GM08714 (cell line): ENCODE results near the gene LAMA5.

ENCODE experiments used
- H3K4me3 ChIP-seq: fragments of 200-500 bp; sonication (Bioruptor generic); 2 replicates; pipeline ENCODE4 v1.5.1; 2014; ENCODE audit warnings: mild to moderate bottlenecking, low read length, inconsistent platforms
- ZNF274 ChIP-seq: IDR thresholded peaks from 2 replicates; pipeline ENCODE4 v1.6.1; 2012; ENCODE audit warnings: mild to moderate bottlenecking, low read depth, low read length

The LAMA5 gene

DNA sequence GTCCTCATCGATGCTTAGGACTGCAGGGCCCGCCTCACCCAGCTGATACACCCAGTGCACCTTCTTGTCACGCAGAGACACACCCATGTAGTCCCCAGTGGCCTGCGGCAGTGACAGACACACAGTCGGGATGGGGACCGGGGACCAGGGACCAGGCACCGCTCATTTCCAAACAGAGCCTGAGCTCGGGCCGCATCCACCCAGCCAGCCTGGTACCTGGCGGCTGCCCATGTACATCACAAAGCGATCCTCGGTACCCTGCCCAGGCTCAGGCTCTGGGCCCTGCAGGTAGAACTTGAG is 52.8 kb downstream of the LAMA5 start:
- H3K4me3 ChIP-seq: no peak overlapping the region
- no peak for TF ChIP-seq ZNF274

DNA sequence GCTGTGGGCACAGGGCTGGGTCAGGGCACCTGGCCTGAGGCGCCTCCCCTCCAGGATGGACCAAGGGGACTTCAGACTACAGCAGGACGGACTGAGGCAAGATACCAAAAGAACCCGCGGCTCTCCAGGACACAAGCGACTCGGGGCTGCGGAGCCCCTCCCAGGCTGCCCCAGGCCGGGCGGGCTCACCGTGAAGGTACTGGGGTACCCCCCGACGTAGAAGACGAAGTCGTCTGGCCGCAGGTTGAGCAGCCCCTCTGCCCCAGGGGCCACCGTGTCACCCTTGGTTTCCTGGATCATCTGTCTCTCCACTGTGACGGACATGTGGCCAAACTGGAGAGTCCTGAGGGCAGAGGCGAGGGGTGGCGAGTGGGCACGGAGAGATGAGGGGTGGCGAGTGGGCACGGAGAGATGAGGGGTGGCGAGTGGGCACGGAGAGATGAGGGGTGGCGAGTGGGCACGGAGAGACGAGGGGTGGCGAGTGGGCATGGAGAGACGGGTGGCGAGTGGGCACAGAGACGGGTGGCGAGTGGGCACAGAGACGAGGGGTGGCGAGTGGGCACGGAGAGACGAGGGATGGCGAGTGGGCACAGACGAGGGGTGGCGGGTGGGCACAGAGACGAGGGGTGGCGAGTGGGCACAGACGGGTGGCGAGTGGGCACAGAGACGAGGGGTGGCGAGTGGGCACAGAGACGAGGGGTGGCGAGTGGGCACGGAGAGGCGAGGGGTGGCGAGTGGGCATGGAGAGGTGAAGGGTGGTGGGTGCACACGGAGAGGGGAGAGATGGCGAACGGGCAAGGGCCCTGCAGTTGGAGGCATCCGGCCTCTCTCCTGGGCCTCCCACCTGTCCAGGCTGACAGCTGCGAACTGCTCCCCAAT is 53.4 kb downstream of the LAMA5 start:
- no peak overlapping the region for H3K4me3 ChIP-seq
- no peak for TF ChIP-seq ZNF274

DNA sequence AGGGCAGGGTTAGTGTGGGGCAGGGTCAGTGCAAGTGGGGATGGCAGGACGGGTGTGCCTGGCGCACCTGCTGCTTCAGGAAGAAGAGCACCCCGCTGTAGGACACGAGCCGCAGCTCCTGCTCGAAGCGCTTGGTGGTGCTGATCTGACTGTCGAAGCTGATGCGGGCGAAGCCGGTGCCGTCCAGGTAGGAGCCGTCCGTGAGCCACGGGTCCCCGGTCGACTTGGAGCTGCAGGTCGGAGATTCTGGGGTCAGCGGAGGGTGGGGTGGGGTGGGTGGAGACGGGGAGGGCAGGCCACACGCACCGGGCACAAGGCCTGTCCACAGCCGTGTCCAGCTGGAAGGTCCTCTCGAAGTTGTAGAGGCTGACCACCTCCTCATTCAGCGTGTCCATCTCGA is 54.1 kb downstream of the LAMA5 start:
- no peak for TF ChIP-seq ZNF274

DNA sequence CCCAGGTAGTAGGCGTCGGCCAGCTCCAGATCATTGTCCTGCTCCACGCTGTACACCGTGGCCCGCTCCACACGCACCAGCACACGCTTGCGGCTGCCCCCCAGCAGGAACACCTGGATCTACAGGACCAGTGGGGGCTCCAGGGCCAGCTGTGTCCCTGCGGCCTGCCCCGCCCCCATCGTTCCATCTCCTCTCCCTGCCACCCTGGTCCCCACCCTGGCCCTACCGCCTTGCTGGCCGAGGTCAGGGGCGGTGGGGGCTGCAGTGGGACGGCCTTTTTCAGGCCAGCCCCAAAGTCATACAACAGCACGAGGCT is 54.5 kb downstream of the LAMA5 start:
- no peak overlapping the region for H3K4me3 ChIP-seq
- no peak for TF ChIP-seq ZNF274

More for the DNA sequence above, 54.1 kb downstream of the LAMA5 start:
- H3K4me3 ChIP-seq: no peak overlapping the region

DNA sequence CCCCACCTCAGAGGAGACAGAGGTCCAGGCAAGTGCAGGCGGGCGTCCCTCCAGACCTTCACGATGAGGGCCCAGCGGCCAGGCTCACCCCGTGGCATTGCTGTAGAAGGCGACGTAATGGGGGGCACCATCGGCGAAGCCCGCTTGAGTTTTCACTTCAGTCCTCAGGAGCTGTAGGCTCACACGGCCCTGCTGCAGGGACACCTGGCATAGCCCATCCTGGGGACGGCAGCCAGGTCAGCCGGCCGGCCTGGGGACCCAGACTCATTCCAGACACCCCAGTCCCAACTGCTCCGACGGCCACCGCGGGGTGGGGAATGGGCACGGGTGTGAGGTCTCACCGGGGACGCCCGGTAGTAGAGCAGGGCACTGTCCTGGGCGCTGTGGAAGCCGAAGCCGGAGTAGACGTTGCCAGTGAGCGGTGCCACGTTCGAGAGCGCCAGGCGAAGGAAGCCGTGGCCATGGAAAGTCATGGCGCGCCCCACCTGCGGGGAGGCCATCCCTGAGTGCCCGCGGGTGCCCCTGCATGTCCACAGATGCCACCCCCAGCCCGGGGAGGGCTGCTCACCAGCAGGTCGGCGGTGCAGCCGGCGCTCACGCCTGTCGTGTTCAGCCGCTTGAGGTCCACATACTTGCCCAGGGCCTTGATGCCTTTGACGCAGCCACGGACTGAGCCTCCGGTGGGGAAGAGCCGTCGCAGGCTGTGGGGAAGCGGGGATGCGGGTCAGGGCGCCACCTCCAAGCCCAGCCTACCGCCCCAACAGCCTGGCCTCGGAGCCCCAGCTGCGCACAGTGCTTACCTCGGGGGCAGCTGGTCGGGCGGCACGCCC is 55.1 kb downstream of the LAMA5 start:
- no peak overlapping the region for H3K4me3 ChIP-seq
- TF ChIP-seq ZNF274: no peak

DNA sequence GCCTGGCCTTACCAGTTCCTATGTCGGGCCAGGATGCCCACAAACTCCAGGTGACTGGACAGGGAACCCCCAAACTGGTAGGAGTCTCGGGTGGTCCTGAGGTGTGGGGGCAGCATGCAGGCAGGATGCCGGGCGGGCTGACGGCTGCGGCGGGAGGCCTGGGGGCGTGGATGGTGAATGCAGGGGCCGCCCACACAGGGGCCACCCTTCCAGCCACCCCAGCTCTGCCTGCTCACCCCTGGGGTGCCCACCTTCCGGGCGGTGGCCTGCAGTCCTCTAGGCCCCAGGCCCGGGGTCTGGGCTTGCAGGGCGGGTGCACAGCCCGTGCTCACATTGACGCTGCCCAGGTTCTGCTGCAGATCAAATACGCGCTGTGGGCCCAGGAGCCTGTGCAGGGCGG is 56.0 kb downstream of the LAMA5 start:
- TF ChIP-seq ZNF274: no peak
- no peak overlapping the region for H3K4me3 ChIP-seq

DNA sequence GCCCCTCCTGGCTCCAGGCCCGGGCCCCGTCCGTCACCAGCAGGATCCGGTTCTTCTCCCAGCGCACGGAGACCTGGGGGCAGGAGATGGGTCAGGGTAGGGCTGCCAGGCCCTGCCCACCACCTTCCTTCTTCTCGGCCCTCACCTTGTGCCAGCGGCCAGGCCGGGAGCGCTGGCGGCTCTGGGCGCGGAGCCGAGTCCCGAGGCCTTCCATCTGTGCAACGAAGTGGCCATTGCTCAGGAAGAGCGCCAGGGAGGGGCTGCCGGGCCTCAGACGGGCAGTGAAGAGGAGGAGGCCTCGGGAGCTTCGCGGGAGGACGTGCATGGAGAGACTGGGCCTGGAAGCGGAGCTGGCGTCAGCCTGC is 56.4 kb downstream of the LAMA5 start:
- no peak for TF ChIP-seq ZNF274
- H3K4me3 ChIP-seq: no peak overlapping the region

DNA sequence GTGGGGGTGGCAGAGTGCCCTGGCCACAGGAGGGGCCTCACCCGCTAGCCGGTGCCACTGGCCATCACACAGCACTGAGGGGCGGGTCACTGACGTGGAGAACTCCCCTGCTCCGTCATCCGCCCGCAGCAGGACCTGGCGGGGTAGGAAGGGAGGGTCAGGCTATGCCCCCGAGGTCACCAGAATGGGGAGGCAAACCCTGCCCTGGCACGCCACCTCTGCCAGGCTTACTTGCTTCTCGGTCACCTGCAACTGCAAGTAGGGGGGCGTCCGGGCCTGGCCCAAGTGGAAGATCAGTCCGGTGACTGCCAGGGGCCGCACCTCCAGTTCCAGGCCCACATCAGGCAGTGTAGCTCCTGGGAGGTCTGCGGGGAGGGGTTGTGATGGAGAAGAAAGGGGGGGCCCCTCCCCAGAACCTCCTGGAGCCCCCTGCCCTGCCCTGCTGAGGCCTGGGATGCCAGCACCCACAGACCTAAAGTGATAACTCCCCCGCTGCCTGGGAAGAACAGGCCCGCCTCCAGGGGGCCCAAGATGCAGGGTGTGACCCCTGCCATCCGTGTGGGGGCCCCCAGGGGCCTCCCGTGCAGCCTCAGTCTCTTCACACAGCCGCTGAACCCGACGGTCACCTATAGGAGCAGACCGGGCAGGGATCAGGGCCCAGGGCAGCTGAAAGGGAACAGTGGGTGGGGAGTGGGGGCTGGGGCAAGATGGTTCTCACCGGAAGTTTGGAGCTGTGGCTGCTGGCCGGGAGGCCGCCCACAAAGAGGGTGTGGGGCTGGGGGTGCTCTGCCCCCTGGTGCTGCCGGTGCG is 57.0 kb downstream of the LAMA5 start:
- TF ChIP-seq ZNF274: no peak
- no peak overlapping the region for H3K4me3 ChIP-seq

DNA sequence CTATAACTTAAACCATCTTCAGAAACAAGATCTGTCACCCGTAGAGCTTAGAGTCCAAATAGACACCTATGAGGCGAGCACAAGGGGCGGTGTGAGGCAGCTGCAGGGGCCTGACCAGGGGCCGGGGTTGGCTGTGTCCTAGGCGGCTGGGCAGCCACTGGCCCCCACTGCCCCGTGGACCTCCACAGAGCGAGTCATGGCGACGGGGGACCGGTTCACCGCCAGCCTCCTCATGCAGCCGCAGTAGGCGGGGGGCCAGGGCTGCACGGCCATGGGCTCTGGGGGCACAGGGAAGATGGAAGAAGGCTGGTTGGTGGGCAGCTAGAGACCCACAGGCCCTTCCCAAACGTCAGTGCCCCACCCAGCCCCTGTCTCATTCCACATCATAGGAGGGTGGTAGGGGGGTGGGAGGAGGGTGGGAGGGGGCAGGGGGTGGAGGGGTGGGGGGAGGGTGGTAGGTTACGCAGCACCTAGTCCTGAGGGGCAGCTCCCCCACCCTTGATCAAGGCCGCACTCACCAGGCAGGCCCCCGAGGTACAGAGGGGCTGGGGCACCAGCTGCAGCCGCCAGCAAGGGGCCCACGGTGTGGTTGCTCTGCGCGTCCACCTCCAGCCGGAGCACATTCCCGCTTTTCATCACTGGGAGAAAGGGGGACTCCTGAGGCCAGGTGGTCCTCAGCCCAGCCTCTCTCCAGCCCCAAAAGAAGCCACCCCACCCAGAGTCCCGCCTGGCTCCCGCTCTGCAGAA is 57.7 kb downstream of the LAMA5 start:
- H3K4me3 ChIP-seq: no peak overlapping the region
- no peak for TF ChIP-seq ZNF274

DNA sequence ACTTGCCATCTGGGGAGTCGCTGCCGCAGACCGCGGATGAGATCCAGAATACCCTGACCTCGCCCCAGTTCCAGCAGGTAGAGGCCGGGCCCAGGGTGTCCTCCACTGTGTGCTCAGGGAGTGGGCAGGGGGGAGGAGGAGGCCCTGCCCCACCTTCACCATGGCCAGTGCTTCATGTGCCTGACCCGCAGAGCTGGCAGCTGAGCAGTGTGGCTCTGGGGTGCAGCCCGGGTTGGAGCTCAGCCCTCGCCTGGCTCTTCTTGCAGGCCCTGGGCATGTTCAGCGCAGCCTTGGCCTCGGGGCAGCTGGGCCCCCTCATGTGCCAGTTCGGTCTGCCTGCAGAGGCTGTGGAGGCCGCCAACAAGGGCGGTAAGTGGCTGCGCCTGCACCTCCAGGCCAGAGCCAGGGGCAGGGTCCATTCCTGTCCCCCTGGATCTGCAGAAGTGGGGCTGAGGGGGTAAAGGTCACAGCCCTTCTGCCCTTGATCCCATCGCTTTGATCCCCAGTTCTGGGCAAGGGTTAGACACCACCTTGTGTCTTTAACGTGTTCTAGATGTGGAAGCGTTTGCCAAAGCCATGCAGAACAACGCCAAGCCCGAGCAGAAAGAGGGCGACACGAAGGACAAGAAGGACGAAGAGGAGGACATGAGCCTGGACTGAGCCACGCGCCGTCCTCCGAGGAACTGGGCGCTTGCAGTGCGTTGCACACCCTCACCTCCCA is 58.9 kb downstream of the LAMA5 start:
- TF ChIP-seq ZNF274: no peak
- no peak overlapping the region for H3K4me3 ChIP-seq

DNA sequence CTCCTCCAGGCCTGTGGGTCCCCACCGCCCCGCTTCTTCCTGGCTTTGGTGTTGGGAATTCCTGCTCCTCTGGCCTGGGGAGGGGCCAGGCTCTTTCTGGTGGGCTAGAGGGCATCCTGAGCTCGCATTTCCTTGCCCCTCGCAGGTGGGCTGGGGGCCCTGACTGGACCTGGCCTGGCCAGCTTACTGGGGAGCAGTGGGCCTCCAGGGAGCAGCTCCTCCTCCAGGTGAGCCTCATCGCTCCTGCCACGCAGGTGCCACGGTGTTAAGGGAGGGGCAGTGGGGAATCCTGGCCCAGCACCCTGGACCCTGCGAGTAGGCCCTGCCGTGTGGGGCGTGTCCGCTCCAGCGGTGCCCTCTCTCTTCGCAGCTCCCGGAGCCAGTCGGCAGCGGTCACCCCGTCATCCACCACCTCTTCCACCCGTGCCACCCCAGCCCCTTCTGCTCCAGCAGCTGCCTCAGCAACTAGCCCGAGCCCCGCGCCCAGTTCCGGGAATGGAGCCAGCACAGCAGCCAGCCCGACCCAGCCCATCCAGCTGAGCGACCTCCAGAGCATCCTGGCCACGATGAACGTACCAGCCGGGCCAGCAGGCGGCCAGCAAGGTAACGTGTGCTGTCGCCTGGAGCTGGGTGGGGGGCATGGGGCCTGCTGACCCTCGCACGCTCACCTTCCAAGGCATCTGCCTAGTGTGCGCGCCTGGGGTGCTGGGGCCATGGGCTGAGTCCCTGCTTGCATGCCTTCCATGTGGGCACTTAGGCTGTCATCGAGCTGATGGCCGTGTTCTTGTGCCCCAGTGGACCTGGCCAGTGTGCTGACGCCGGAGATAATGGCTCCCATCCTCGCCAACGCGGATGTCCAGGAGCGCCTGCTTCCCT is 59.6 kb downstream of the LAMA5 start:
- TF ChIP-seq ZNF274: no peak
- H3K4me3 ChIP-seq: no peak overlapping the region

DNA sequence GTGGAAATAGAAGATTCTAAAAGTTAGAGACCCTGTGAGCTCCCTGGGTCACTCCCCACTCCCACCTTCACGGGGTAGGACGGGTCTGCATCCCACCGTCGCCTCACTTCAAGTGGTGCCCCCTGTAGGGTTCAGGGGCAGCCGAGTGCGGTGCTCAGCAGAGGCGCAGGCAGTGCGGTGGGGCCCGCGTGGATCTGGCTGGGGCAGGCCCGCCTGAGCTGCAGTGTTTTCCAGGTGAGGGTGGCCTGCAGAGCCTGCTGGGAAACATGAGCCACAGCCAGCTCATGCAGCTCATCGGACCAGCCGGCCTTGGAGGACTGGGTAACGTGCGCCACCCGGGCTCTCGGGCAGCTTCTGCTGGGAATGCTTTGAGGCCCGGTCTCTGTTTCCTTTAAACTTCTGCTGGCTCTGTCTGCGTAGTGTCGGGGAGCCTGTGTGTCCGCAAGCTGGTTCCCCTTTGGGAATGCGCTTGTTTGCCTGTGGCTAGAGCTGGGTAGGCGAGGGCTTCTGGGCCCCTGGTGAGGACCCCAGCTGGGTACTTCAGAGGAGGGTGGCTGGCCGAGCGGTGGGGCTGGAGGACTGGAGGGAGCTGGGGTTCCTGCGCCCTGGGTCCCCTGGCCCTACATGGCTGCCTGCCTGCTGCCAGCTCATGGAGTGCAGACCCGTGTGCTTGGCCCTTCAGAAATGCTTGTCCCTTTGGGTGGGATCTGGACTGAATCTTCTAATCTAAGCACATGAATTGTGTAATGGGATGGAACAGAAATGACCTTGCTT is 60.5 kb downstream of the LAMA5 start:
- no peak for TF ChIP-seq ZNF274
- H3K4me3 ChIP-seq: no peak overlapping the region
